GM18861 (cell line): ENCODE results near the gene RFX4.
A peak's percentile ranks its signal among the peaks of the same experiment; 100 is the strongest.
"Not testable (repeated sequence)": the region's sequence is repeated elsewhere in the genome, so short reads cannot be mapped to it uniquely, and the experiment has no call there.

ENCODE experiments used
- ATAC-seq: cut with Tn5 transposase; IDR thresholded peaks from one replicate; pipeline ENCODE4 v1.9.1; 2021; ENCODE audit not compliant: unreplicated experiment

Gene RFX4

GRCh38 chr12:106724116-106724515 lies 141.3 kb downstream of the RFX4 start:
- no peak for ATAC-seq

DNA sequence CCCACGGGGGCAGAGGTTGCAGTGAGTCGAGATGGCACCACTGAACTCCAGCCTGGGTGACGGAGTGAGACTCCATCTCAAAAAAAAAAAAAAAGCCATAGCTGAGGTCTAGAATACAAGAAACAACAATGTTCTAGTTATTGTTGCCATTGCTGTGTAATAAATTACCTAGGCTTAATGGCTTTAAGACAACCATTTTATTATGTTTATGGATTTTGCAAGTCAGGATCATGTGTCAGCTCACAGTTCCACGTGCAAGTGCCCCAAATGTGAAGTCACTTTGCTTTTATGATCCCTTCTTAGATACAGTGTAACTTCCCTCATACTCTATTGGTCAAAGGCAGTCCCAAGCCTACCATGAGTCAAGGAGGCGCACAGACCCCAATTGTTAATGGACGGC lies 142.1 kb downstream of the RFX4 start:
- no peak for ATAC-seq

DNA sequence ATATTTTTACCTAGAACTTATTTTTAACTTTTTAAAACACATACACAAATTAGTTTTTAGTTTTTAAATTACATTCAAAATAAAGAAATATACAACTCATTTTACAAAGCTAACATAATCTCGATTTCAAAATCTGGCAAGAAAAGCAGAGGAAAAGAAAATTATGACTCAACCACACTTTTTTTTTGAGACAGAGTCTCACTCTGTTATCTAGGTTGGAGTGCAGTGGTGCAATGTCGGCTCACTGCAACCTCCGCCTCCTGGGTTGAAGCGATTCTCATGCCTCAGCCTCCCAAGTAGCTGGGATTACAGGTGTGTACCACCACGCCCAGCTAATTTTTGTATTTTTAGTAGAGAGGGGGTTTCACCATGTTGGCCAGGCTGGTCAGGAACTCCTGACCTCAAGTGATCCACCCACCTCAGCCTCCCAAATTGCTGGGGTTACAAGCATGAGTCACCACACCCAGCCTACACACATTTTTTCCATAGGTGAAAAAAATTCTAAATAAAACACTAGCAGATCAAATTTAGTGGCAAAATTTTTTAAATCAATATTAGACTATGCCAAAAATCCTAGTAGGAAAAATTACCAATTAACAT lies 143.9 kb downstream of the RFX4 start:
- ATAC-seq: not testable (repeated sequence)

- no peak for ATAC-seq
These were observed 146.8 kb downstream of the RFX4 start for GRCh38 chr12:106729611-106730010.

DNA sequence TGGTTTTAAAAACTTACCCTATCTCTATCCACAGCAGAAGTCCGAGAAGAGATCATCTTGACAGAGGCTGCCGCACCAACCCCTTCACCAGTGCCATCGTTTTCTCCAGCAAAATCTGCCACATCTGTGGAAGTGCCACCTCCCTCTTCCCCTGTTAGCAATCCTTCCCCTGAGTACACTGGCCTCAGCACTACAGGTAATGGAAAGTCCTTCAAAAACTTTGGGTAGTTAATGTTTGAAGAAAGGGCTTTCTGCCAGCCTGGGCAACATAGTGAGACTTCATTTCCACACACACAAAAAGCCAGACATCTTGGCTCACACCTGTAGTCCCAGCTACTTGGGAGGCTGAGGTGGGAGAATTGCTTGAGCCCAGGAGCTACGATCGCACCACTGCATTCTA lies 150.1 kb downstream of the RFX4 start:
- no peak for ATAC-seq

DNA sequence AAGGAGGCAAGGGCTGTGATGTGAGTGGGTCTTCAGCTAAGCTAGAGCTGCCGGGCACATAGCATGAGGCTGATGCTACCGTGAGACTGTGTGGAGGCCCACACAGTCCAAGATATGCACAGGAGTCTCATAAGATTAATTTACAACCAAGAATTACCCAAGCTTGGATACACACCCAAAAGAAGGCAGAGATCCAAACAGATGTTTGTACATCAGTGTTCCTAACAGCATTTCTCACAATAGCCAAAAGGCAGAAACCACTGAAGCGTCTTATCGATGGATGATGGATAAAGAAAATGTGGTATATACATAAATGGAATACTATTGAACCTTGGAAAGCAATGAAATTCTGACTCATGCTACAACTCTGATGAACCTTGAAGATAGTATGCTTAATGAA lies 150.9 kb downstream of the RFX4 start:
- no peak for ATAC-seq

GRCh38 chr12:106736051-106736957 lies 153.5 kb downstream of the RFX4 start:
- no peak for ATAC-seq

GRCh38 chr12:106739318-106739717 lies 156.5 kb downstream of the RFX4 start:
- ATAC-seq: no peak

GRCh38 chr12:106739815-106740530 lies 157.2 kb downstream of the RFX4 start:
- ATAC-seq: no peak

- no peak for ATAC-seq
These were observed 158.0 kb downstream of the RFX4 start for GRCh38 chr12:106740818-106741217.

GRCh38 chr12:106741247-106741646 lies 158.4 kb downstream of the RFX4 start:
- no peak for ATAC-seq

GRCh38 chr12:106743270-106743988 lies 160.6 kb downstream of the RFX4 start:
- ATAC-seq: no peak

GRCh38 chr12:106744600-106744999 lies 161.8 kb downstream of the RFX4 start:
- ATAC-seq: no peak

DNA sequence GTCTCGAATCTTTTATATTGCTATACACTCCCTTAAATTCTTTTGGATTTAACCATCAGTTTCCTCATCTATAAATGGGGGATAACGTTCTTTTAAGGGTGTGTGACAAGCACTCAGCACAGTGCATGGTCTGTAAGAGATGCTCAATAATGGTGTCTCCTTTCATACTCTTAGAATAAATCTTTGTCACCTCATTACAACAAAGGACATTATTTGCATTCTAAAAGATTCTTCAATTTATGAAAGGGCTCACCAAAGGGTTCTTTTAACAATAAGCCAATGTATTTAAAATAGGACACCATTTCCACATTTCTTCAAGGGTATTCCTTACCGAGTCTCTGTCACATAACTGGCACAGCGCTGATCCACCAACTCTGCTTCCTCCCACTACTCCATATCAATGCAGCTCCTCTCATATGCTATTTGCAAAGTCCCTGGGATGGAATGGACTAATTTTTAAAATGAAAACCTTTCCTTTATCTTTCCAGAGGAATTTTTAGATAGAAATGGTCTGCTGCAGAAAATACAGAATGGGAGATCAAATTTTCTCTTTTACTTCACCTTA lies 162.5 kb downstream of the RFX4 start:
- ATAC-seq: no peak

GRCh38 chr12:106747973-106748436 lies 165.2 kb downstream of the RFX4 start:
- ATAC-seq: no peak

GRCh38 chr12:106750524-106750923 lies 167.7 kb downstream of the RFX4 start:
- no peak for ATAC-seq

DNA sequence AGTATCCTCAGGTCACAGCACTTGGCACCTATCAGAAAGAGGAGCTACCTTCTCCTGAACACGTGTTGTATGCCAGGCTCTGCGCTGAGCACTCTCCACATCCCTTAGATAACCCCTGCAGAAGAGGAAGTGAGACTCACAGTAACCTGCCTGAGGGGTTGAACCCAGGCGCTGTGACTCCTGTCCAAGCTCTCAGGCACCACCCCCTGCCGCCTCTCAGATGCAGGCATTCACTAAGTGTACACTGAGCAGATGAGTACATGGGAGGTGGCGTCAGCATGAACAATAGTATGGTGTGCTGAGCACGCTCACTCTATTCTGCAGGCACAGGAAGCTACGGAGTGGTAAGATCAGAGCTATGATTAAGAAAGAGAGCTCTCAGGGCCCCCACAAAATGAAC lies 170.7 kb downstream of the RFX4 start:
- peak; percentile 96 for ATAC-seq

DNA sequence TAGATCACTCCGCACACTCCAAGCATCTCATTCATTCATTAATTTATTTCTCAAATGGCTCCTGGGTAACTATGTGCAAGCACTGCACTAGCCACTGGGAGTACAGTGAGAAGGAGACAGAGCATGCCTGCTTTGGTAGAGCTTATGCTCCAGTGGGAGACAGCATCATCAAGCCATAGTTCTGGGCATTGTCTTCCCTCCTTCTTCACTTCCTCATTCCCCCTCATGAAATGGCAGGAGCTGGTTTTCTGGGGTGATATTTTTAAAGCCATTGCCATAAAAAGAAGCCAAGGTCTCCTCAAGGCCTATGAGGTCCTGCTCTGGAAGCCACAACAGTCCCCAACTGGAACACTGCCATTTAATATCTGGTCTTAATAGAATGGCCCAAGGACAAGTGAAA lies 171.5 kb downstream of the RFX4 start:
- no peak for ATAC-seq

- no peak for ATAC-seq
These were observed 175.0 kb downstream of the RFX4 start for GRCh38 chr12:106757623-106758348.
